Measurements from ENCODE around the gene KRT82. TPM values are rescaled to one million over a fixed set of nuclear protein-coding genes. Genes with fewer than 3 reads are reported as not detected.
"Not testable (repeated sequence)": the region's sequence is repeated elsewhere in the genome, so short reads cannot be mapped to it uniquely, and the experiment has no call there.

KRT82 gene
- total RNA-seq, 1 donor from 2014 or later = not detected

GRCh38 chr12:52413782-52414345 is 7.7 kb upstream of the KRT82 start:
- Mint-ChIP-seq H3K9me3 (ENCODE audit: low read depth) (no peaks in the 10 kb centered on the region), H3K36me3 (ENCODE audit: insufficient read depth) (no peaks in the 10 kb centered on the region), H3K4me1 (ENCODE audit: low read depth) (peaks cover 16% of the 10 kb centered on the region), H3K27me3 (peaks cover 26% of the 10 kb centered on the region), H3K4me3 (ENCODE audit: low read depth) (no peak overlapping the region), H3K27ac (no peak overlapping the region)
- DNase-seq (ENCODE audit: low spot score, unreplicated experiment) = no peak
- TF ChIP-seq, protein P1, sequence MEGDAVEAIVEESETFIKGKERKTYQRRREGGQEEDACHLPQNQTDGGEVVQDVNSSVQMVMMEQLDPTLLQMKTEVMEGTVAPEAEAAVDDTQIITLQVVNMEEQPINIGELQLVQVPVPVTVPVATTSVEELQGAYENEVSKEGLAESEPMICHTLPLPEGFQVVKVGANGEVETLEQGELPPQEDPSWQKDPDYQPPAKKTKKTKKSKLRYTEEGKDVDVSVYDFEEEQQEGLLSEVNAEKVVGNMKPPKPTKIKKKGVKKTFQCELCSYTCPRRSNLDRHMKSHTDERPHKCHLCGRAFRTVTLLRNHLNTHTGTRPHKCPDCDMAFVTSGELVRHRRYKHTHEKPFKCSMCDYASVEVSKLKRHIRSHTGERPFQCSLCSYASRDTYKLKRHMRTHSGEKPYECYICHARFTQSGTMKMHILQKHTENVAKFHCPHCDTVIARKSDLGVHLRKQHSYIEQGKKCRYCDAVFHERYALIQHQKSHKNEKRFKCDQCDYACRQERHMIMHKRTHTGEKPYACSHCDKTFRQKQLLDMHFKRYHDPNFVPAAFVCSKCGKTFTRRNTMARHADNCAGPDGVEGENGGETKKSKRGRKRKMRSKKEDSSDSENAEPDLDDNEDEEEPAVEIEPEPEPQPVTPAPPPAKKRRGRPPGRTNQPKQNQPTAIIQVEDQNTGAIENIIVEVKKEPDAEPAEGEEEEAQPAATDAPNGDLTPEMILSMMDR (IDR thresholded peaks at IDR 0.05; ENCODE audit: unreplicated experiment) = no peak

GRCh38 chr12:52413202-52413601 is 7.1 kb upstream of the KRT82 start:
- Mint-ChIP-seq H3K27me3 (peaks cover 29% of the 10 kb centered on the region), H3K36me3 (ENCODE audit: insufficient read depth) (peaks cover 2% of the 10 kb centered on the region), H3K9me3 (ENCODE audit: low read depth) (peaks cover 3% of the 10 kb centered on the region), H3K4me1 (ENCODE audit: low read depth) (peaks cover 18% of the 10 kb centered on the region), H3K27ac (no peak overlapping the region), H3K4me3 (ENCODE audit: low read depth) (no peak overlapping the region)
- TF ChIP-seq, protein P1 (IDR thresholded peaks at IDR 0.05; ENCODE audit: unreplicated experiment) = no peak
- no peak for DNase-seq (ENCODE audit: low spot score, unreplicated experiment)

DNA sequence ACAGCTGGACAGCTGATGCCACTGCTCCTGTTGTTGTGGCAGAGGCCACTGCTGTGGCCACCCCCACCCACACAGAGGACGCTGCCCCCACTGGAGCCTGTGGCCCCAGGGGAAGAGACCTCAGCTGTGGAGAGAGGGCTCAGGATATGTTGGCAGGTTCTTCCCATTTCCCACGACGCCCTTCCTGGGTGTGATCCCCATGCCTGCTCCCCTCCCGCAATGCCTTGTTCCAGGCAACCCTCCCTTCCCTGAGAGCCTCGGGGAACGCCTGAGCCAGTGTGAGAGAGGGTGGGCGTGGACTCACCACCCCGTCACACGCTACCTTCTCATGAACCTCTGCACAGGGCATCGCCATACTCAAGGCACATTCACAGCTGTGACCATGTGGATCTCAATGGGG is 5.7 kb upstream of the KRT82 start:
- H3K27me3 Mint-ChIP-seq = peaks cover 23% of the 10 kb centered on the region
- no peak for DNase-seq (ENCODE audit: low spot score, unreplicated experiment)
- no peak overlapping the region for H3K27ac Mint-ChIP-seq
- peaks cover 2% of the 10 kb centered on the region for H3K36me3 Mint-ChIP-seq (ENCODE audit: insufficient read depth)
- TF ChIP-seq, protein P1 (IDR thresholded peaks at IDR 0.05; ENCODE audit: unreplicated experiment) = no peak
- peaks cover 3% of the 10 kb centered on the region for H3K9me3 Mint-ChIP-seq (ENCODE audit: low read depth)
- H3K4me3 Mint-ChIP-seq (ENCODE audit: low read depth) = no peak overlapping the region
- peaks cover 18% of the 10 kb centered on the region for H3K4me1 Mint-ChIP-seq (ENCODE audit: low read depth)

DNA sequence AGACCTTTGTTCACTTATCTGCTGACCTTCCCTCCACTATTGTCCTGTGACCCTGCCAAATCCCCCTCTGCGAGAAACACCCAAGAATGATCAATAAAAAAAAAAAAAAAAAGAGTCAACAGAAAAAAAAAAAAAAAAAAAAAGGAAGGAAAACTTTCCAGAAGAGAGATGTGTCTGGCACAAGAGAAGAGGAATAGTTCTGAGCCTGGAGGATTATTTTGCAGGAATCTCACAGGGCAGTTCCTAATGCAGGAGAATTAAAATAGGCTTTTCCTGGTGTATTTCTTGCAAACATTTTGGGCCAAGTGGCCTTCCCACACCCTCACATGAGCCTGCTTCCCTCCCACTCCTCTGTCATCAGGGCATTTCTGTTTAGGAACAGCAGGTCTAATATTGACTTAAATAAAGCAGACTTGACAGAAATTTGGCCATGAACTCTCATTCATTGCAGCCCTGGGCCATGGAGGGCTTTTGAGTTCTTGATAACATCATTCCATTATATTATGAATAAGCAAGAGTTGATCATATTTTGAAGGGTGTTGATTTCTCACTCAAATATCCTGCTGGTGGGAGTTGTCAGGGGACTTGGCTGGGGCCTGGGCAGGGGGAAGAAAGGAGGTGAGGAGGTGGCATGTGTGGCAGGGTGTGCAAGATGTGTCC is 4.6 kb upstream of the KRT82 start:
- H3K36me3 Mint-ChIP-seq (ENCODE audit: insufficient read depth); DNase-seq (ENCODE audit: low spot score, unreplicated experiment); H3K4me3 Mint-ChIP-seq (ENCODE audit: low read depth); H3K9me3 Mint-ChIP-seq (ENCODE audit: low read depth): not testable (repeated sequence)
- Mint-ChIP-seq H3K27me3 (peaks cover 18% of the 10 kb centered on the region), H3K27ac (peak overlapping the region; percentile 68), H3K4me1 (ENCODE audit: low read depth) (peaks cover 18% of the 10 kb centered on the region)

GRCh38 chr12:52407918-52408317 is 1.8 kb upstream of the KRT82 start:
- DNase-seq (ENCODE audit: low spot score, unreplicated experiment) = no peak

More at GRCh38 chr12:52407918-52408317, 1.8 kb upstream of the KRT82 start:
- TF ChIP-seq, protein P1 (IDR thresholded peaks at IDR 0.05; ENCODE audit: unreplicated experiment) = no peak
- Mint-ChIP-seq H3K4me3 (ENCODE audit: low read depth) (no peak overlapping the region), H3K9me3 (ENCODE audit: low read depth) (peaks cover 3% of the 10 kb centered on the region), H3K27me3 (peaks cover 26% of the 10 kb centered on the region), H3K36me3 (ENCODE audit: insufficient read depth) (peaks cover 2% of the 10 kb centered on the region), H3K27ac (peak overlapping the region; percentile 71), H3K4me1 (ENCODE audit: low read depth) (peaks cover 14% of the 10 kb centered on the region)
